GM12864 (cell line): ENCODE data around the gene DAPL1.

Experiments used
- DNase-seq: peaks from one replicate; pipeline ENCODE4 v3.0.0-alpha.2; 2011; ENCODE audit warnings: low read depth
- H3K4me3 ChIP-seq: 2 replicates; pipeline ENCODE4 v1.5.1; 2011; ENCODE audit warnings: mild to moderate bottlenecking, low read depth, low read length, control low read depth
- CTCF ChIP-seq: IDR thresholded peaks from 2 replicates; pipeline ENCODE4 v1.5.1; 2011; ENCODE audit warnings: low read depth, mild to moderate bottlenecking, moderate library complexity, low read length, control low read depth, inconsistent platforms; ENCODE audit errors: missing control alignments

DAPL1 gene

GRCh38 chr2:158762336-158762735 is 32.8 kb upstream of the DAPL1 start:
- DNase-seq = no peak
- H3K4me3 ChIP-seq = no peak overlapping the region
- TF ChIP-seq CTCF = no peak

- TF ChIP-seq CTCF = no peak
- DNase-seq = no peak
Observed at GRCh38 chr2:158766524-158766923, 28.6 kb upstream of the DAPL1 start.

GRCh38 chr2:158772306-158773078 is 22.6 kb upstream of the DAPL1 start:
- no peak for DNase-seq
- no peak for TF ChIP-seq CTCF

More at GRCh38 chr2:158766524-158766923, 28.6 kb upstream of the DAPL1 start:
- H3K4me3 ChIP-seq = no peak overlapping the region

GRCh38 chr2:158773121-158773520 is 22.0 kb upstream of the DAPL1 start:
- TF ChIP-seq CTCF = no peak
- no peak for DNase-seq

More at GRCh38 chr2:158772306-158773078, 22.6 kb upstream of the DAPL1 start:
- no peak overlapping the region for H3K4me3 ChIP-seq

GRCh38 chr2:158774681-158775080 is 20.4 kb upstream of the DAPL1 start:
- DNase-seq = no peak
- H3K4me3 ChIP-seq = no peak overlapping the region
- TF ChIP-seq CTCF = no peak

More at GRCh38 chr2:158773121-158773520, 22.0 kb upstream of the DAPL1 start:
- H3K4me3 ChIP-seq = no peak overlapping the region

GRCh38 chr2:158775273-158776027 is 19.7 kb upstream of the DAPL1 start:
- no peak for TF ChIP-seq CTCF
- no peak for DNase-seq
- no peak overlapping the region for H3K4me3 ChIP-seq
